Hair follicle dermal papilla cell (primary cell): ENCODE data around the gene CCDC102A. TPM values are rescaled to one million over a fixed set of nuclear protein-coding genes. Genes with fewer than 3 reads are reported as not detected.

ENCODE experiments used
- total RNA-seq: library from RNA; depleted of rRNA; stranded (reverse); fragments of >200 nt; gene quantifications from 2 replicates; pipeline ENCODE4 v1.2.3, GENCODE V29; 2012

CCDC102A gene
- 23.0 and 23.2 TPM in 2 replicates for total RNA-seq

GRCh38 chr16:57536306-57537193 lies at the start of gene CCDC102A:
CCDC102A (minus strand) TSS chr16:57536571; CDS start chr16:57529177, 7,394 bp downstream.

GRCh38 chr16:57485916-57486857 lies 50.2 kb downstream of the CCDC102A start, which contains the start of gene DOK4:
DOK4 (minus strand) TSS chr16:57486493; CDS start chr16:57479507, 6,986 bp downstream.

GRCh38 chr16:57462209-57462977 lies 74.0 kb downstream of the CCDC102A start, which contains the start of gene POLR2C:
POLR2C (plus strand) TSS chr16:57462679; CDS start chr16:57462725, 46 bp downstream.

Other genes starting within 250 kb of the CCDC102A start
- gene CCL22, start 177.8 kb downstream of the CCDC102A start, total RNA-seq = not detected in 2 replicates
- 0.32 TPM in 1 of 2 replicates, not detected in the other for gene CX3CL1, start 164.1 kb downstream of the CCDC102A start, total RNA-seq
- gene CCL17, start 131.8 kb downstream of the CCDC102A start, total RNA-seq = not detected in 2 replicates
- gene CIAPIN1, start 89.2 kb downstream of the CCDC102A start, total RNA-seq = 27.7 and 35.0 TPM in 2 replicates
- gene COQ9, start 89.1 kb downstream of the CCDC102A start, total RNA-seq = 34.4 and 35.4 TPM in 2 replicates
- gene POLR2C, start 73.9 kb downstream of the CCDC102A start, total RNA-seq = 117 and 125 TPM in 2 replicates
- 22.2 and 29.5 TPM in 2 replicates for gene DOK4, start 50.1 kb downstream of the CCDC102A start, total RNA-seq
- gene ADGRG5, start 6.1 kb upstream of the CCDC102A start, total RNA-seq = 0.16 TPM in 1 of 2 replicates, not detected in the other
- gene ADGRG1, start 92.1 kb upstream of the CCDC102A start, total RNA-seq = 1.8 and 5.3 TPM in 2 replicates
- not detected in 2 replicates for gene ADGRG3, start 131.7 kb upstream of the CCDC102A start, total RNA-seq
- under 0.01 TPM in 1 of 2 replicates, not detected in the other for gene DRC7, start 158.2 kb upstream of the CCDC102A start, total RNA-seq
- 16.2 and 20.8 TPM in 2 replicates for gene KATNB1, start 199.2 kb upstream of the CCDC102A start, total RNA-seq